NAMALWA (cell line): ENCODE data around the gene MCCC1.
"Not testable (repeated sequence)": the region's sequence is repeated elsewhere in the genome, so short reads cannot be mapped to it uniquely, and the experiment has no call there.

Experiments
- DNase-seq: peaks from one replicate; pipeline ENCODE4 v3.0.0-alpha.2; 2015; ENCODE audit warnings: low spot score

MCCC1 gene

GRCh38 chr3:183099026-183099837 lies at the start of gene MCCC1:
MCCC1 (minus strand) TSS chr3:183099496; CDS start chr3:183099440, 56 bp downstream.
- DNase-seq, result peak; percentile 99

- DNase-seq, result no peak
Observed at GRCh38 chr3:183148056-183148455, 48.8 kb upstream of the MCCC1 start.

DNA sequence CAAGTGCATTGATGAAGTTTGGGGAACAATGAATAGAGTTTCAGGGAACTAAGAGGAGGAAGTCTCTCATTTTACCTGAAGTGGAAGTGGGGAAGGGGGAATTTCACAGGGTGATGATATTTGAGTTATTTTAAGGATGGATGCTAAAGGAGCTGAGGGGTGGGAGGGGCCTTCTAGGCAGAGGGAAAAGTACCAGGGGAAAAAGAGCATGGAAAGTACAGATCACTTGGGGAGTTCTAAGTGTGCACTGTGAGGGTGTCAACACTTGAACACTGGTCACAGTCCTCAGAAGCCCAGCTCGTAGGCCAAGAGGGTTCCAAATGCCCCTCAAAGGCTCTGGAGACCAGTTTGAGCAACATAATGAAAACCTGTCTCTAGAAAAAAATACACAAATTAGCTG lies 45.1 kb upstream of the MCCC1 start:
- no peak for DNase-seq

DNA sequence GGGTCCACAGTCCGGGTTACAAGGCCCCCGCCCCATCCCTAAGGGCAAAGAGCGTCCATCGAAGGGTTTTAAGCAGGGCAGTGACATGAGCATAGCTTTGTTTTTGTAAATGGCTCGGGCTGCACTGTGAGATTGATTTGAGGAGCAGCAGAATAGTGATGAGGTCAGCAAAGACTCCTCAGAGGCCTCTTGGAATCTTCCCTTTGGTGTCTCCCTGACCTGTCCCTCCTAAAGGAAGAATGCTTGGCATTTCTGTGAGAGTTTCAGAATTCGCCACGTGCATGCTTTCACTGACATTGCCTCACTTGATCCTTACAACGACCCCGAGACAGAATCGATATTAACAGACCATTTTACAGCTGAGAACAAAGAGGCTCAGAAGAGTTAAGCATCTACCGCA lies 42.9 kb upstream of the MCCC1 start:
- DNase-seq, result no peak

DNA sequence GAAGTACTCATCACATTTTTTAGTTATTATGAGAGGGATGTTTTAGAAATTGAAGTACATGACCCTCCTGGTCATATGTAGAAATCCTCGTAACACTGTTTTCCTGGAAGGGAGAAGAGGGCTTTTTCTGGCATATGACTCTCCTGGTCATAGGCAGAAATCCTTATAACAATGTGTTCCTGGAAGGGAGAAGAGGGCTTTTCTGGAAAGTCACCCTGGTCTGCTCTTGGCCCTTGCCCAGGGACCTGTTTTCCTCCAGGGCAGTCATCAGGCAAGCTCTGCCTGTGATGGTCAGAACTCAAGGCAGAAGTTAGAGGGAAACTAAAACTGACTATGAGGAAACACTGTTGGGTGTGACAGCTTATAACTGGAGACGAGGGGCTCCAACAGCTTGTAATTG lies 35.5 kb upstream of the MCCC1 start:
- no peak for DNase-seq

GRCh38 chr3:183132409-183132808 lies 33.1 kb upstream of the MCCC1 start:
- DNase-seq, result no peak

- no peak for DNase-seq
Observed at GRCh38 chr3:183131735-183132134, 32.4 kb upstream of the MCCC1 start.

DNA sequence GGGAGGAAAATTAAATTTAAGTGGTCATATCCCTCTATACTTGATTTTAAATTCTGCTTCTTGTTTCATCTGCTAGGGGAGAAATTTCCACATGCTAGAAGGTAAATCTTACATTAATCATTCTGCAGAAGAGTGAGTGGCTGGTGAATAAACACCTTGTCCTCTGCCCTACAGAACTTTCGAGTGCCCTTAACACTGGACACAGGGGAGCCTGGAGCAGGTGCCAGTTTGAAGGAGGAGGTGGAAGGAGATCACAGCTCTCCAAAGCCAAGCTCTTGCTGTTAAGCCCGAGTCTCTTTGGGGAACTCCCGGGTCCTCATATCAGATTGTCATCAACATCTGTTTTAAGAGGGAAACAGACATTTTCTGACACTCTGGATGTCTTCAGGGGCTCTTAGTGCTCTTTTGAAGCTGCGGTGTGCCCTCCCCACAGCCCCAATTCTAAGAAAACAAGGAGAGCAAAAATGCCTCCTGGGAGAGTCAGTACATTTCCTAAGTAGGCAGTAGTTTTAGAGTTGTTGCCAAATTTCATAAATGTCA lies 32.0 kb upstream of the MCCC1 start:
- DNase-seq, result no peak

GRCh38 chr3:183129243-183129642 lies 29.9 kb upstream of the MCCC1 start:
- DNase-seq, result no peak

GRCh38 chr3:183128709-183129108 lies 29.4 kb upstream of the MCCC1 start:
- DNase-seq, result no peak

DNA sequence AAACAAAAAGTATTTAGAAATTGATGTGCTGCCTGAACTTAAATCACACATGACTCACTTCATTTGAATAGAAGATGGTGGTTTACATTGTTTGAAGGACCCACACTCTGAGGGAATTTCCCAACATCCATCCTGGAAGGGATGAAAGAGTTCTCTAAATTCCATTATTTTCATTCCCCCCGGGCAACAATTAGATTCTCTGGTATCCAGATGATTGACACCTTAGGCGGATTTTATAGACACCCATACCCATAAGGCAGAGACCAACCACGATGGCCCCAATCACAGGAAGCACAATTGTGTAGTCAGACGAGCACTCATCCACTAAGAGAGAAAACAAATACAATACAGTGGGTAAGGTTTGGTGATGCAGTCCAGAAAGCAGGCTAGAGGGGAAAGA lies 24.6 kb upstream of the MCCC1 start:
- no peak for DNase-seq

GRCh38 chr3:183122257-183122932 lies 23.1 kb upstream of the MCCC1 start:
- peak; percentile 72 for DNase-seq

- no peak for DNase-seq
Observed at GRCh38 chr3:183120538-183121215, 21.4 kb upstream of the MCCC1 start.

DNA sequence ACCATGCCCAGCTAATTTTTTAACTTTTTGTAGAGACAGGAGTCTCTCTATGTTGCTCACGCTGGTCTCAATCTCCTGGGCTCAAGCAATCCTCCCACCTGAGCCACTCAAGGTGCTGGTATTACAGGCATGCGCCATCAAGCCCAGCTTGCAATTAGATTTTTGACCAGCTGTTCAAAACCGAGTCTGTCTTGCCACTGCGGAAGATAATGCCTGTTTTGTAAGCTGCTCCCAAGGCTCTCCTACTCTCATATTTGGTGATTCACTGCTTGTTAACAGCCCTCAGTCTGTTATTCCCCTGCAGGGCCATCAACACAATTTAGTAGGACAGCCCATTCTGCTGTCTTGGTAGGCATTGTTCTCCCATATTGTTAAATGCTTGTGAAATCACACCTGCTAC lies 17.8 kb upstream of the MCCC1 start:
- DNase-seq, result no peak

DNA sequence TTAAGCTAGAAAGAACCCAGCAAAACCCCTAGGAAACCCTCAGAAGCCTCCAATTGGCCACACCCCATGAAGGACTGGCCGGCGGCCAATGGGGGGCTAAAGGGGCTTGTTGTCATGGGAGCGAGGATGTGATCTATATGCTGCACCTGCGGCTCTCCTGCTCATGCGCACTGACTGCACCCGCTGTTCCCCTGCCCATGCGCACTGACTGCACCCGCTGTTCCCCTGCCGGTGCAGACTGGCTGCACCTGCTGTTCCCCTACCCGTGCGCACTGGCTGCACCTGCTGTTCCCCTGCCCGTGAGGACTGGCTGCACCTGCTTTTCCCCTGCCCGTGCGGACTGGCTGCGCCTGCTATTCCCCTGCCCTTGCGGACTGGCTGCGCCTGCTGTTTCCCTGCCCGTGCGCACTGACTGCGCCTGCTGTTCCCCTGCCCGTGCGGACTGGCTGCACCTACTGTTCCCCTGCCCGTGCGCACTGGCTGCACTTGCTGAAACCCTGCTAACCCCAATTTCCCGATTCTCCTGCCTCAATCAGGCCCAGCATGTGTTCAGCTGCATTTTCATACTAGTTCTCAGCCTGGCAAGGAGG lies 16.8 kb upstream of the MCCC1 start:
- DNase-seq, result peak; percentile 99

DNA sequence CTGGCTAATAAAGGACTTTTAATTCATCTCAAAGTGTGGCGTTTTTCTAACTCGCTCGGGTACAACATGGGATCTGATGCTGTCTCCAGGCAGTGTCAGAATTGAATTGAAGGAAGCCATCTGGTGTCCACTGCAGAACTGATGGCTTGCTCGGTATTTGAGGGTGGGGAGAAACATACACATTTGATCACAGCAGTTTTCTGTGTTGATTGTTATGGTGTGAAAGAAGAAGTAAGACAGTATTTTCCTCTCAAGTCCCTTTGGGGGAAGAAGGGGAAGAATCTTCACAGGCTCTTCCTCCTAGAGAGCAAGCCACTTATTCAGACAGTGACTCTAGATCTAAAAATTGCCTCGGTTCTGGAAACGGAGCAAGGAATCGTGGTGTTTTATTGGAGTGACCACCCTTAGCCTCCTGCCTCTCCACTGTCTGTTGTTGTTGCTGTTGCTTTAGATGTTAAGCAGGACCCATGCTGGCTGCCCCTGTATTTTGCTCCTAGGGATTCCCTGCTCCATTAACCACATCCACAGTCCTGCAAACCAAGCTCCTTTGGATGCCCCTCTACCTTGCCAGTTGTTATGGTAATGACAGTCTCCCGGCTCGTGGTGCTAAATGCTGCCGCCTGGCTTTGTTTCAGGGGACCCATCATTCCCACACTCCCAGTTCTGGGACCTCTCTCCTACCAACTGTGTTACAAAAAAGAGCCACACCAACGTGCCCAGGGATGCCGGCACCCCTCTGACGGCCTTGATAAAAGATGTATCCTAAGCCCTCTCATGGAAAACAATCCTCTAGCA lies 15.3 kb upstream of the MCCC1 start:
- peak; percentile 28 for DNase-seq

- DNase-seq, result not testable (repeated sequence)
Observed at GRCh38 chr3:183109847-183110246, 10.6 kb upstream of the MCCC1 start.

GRCh38 chr3:183108470-183108869 lies 9.2 kb upstream of the MCCC1 start:
- DNase-seq, result no peak

DNA sequence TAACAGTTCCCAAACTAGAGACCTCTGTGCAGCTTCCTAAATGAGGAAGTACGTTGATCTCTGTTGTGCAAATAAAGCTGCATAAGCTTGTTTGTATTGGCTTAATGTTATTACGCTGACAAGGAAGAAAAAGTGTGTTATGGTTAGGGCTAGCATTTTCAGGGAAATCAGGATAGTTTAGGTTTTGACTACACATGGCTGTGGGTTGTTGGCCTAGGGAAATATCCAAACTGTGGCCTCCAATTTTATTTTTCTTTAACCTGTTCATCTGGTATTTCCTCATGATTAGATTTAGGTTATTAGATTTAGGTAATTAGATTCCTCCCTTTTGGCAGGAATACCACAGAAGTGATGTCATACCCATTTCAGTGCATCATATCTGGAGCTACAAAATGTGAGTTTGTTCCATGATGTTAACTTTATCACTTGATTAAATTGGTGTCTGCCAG lies 8.7 kb upstream of the MCCC1 start:
- peak; percentile 27 for DNase-seq

DNA sequence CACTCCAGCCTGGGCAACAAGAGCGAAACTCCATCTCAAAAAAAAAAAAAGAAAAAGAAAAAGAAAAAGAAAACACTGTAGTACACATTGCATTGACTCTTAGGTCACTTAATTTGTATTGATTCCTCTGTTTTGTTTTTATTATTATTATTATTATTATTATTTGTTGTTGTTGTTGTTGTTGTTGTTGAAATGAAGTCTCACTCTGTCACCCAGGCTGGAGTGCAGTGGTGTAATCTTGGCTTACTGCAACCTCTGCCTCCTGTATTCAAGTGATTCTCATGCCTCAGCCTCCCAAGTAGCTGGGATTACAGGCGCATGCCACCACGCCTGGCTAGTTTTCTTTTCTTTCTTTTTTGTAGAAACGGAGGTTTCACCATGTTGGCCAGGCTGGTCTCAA lies 8.1 kb upstream of the MCCC1 start:
- DNase-seq, result not testable (repeated sequence)

- DNase-seq, result no peak
Observed at GRCh38 chr3:183106635-183107034, 7.3 kb upstream of the MCCC1 start.
